Measurements from ENCODE around the gene PKNOX2.

Gene PKNOX2

DNA sequence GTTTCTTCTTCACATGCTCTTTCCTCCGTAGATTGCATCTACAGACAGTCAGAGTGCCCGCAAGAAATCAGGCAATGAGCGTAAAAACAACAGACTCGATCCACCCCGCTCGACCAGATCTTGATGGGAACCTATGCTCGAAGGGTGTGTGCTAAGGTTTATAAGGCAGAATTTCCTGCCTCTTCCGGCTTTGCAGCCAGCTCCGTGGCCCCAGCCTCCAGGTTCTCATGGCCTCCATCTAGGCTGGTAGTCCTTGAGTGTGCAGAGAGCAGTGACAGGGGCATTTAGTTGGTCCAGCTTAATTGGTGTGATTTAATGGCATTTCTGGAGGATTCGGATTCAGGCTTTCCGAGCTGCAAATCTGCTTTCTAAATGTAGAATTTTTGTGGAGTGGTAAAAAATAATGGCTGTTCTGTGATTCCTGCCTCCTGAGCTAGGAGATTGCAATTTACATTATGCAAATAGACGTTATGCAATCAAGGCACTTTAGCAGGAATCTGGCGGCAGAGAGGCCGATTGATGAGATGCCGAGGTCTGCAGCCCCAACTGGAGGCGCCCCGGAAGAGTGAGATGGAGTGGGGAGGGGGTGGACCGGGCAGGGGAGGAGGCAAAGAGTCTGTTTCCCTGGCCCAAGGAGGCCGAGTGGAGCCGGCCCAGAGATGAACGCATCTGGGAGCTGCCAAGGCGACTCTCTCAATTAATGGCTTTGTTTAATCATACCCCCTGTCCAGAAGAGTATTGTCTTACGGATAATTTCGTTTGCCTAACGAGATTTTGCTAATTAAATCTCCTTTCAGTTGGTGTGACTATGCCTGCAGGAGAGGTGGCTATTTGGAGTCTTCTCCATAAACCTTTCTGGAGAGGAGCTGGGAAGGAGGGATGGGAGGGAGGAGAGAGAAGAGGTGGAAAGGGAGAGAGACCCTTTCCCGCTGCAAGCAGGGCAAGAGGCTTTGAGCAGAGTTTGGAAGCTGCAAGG is 75.3 kb downstream of the PKNOX2 start:
- DNase-seq: no peak

DNA sequence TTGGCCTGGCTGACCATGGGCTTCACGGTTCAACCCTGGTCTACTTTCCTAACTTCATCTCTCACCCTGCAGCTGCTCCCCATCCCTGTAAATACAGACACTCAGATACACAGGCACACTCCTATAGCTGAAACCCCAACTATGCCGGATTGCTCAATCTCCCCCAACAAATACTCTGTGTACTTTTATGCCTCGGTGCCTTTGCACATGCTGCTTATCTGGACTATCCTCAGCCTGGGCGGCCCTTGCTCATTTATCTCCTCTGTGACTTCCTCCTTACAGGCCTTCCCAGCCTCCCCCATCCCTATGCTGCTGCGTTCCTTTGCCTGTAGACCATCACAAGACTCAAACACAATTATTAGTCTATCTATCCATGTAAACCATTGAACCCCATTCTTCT is 76.6 kb downstream of the PKNOX2 start:
- DNase-seq: no peak

DNA sequence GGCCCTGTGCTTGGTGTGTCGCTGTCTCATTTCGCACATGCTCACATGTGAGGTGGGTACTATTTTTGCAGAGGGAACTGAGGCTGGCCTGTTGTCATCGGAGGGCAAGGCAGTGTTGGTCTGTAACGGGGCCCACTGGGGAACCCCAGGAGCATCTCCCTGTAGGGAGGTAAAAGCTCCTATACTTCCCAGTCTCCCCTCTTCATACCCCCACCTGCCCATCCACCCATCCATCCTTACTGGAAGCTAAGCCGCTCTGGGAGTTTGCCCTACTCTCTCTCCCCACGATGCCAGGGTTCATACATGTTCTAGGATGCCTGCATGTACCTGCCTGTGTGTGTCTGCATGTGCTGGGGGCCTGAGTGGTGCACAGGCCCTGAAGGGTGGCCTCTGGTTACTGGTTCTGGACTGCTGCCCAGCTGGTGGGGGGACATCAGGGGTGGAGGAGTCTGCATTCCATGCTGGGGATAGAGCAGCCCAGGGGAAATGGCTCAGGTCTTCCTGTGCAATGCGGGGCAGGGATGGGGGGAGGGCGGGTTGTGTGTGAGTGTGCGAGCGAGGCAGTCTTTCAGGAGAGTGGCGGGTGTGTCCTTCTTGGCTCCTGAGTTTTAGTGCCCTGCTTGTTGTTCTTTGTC is 77.7 kb downstream of the PKNOX2 start:
- no peak for DNase-seq

DNA sequence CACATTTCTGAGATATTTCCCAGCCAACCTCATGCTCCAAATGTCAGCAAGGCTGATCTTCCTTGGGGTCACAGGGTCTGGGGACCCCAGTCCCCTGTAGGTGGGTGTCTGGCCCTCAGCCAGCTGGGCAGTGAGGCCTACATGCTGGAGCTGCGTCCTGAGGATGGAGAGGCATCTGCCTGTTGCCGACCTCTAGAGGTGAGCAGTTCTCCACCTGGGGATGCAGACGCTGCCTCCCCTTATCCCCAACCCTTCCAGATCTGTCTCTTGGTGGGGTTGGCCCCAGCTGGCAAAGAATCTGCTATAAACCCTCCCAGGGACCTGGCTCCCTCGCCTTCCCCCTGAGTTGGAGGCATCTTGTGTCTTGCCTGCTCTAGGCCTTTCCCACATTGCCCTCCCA is 79.6 kb downstream of the PKNOX2 start:
- DNase-seq: no peak

DNA sequence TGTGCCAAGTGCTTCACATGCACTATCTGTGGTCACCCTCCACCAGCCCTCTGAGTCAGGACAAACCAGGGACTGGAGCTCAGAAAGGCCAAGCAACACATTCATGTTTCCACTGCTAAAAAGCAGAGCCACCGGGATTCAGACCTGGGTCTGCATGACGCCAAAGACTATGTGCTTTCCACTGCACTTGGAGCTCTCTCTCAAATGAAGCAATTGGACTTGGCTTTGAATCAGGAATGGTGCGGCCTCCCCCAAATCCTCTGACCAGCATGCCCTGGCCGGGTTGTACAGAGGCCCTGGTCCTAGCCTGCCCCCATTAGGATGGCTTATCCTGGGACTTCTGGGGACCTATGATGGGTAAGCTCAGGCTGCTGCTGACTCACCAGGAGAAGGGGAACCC is 80.7 kb downstream of the PKNOX2 start:
- DNase-seq: no peak

- DNase-seq: no peak
These were observed 82.9 kb downstream of the PKNOX2 start for GRCh38 chr11:125247431-125247830.

DNA sequence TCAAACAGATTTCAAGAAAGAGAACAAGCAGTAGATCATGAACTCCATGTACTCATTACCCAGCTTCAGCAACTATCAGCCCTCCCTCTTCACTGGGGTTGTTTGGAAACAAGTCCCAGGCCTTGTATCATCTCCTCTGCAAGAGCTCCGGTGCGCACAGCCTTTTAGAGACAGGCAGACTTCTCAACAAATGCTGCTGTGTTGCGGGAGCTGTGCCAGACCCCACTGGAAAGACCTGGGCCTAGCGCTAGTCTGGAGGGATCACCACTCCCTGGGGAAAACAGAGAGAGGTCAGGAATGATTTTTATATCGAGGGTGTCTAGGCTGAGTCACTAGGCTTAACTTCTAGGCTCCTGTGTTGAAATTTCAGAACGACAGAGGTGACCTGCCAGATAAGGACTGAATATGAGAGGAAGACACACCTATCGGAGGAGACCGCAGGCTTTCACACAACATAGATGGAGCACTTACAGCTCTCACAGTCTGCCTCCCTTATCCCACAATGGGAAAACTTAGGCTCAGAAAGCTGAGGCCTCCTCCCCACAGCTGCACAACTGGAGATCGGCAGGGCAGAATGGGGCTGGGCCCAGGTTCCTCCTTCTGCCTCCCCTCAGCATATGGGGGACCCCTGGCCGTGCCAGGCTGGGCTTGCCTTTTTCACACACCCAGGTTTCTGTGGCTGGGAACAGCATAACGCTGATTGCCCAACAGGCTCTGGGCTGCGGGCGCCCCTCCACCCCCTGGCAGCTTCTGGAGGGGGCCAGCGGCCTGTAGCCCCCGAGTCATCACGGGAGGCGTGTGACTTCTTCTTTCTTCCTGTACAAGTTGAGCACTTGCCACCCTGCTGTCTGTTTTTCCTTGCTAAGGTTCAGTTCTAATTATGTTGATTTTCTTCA is 86.0 kb downstream of the PKNOX2 start:
- no peak for DNase-seq

DNA sequence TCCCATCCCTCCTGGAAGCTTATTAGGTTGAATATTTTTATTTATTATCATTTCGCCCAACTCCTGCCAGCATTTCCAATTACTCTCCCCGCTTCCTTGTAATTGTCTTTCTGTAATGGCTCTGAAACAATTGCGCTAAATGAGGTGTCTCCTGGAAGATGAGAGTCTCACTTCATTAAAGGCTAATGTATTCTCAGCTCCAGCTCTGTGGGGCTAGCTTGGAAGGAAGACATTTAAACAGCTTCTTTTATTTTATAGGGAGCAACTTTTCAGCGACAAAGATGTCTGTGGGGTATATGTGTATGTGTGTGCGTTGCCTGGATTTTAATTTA is 86.6 kb downstream of the PKNOX2 start:
- no peak for DNase-seq

DNA sequence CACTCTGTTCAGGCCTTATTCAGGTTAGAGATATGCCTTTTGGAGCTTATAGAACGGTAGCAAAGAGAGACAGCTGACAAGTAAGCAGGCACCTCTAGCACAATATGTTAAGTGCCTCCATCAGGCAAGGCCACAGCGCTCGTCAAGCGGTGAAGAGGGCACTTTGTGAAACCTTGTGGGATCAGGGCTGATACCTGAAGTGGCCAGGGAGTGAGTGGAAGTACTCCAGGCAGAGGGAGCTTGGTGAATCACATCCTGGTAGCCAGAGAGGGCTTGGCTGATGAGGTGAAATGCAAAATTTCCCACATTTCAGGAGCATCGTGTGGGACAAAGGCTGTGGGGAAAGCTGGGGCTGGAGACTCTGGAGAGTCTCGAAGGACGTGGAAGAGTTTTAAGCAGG is 87.4 kb downstream of the PKNOX2 start:
- DNase-seq: no peak

DNA sequence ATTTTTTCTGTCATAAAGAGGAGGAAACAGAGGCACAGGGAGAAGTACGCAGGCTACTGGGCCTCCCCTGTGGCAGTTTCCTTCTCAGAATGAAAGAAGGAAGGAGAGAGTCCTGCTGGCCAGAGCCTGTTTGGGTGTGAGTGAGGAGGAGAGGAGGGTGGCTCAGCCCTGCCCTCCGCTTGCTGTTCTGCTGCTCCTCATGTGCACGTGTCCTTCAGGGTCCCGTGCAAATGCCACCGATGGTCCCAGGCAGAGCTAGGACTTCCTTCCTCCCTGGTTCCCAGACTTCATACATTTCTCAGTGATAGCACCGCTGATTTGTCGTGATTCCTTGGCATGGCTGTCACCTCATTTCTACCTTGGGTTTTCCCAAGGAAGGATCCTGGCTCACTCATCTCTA is 88.7 kb downstream of the PKNOX2 start:
- no peak for DNase-seq

GRCh38 chr11:125253795-125254525 is 89.4 kb downstream of the PKNOX2 start:
- no peak for DNase-seq

DNA sequence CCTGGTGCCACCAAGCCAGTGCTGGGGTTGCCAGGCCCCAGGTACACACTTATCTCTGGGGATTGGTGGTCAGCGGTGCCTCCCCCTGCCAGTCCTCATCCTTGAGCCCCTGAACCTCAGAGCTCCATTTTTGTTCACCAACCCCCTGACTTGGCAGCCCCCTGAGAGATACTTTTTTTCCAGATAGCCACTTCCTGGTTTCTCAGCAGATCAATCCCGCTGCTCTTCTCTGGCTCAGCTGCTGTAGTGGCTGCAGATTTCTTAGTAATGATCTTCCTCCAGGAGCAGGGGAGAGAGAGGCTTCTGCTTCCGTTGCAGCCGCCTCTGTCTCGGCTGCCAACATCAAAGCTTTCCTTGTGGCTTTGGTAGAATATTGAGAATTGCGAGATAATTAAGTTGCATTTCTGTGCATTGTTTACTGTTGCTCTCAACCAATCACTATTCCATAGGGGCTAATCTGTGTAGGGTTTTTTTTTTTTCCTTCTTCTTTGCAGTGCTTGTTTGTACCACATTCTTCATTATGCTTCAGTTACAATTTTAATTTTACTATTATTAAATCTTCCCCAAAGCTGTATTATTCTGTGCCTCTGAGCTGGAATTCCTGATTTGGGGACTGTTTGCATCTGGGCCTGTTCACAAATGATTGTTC is 92.1 kb downstream of the PKNOX2 start:
- DNase-seq: no peak

- no peak for DNase-seq
These were observed 92.6 kb downstream of the PKNOX2 start for GRCh38 chr11:125257190-125257579.

- DNase-seq: no peak
These were observed 93.2 kb downstream of the PKNOX2 start for GRCh38 chr11:125257751-125258150.

GRCh38 chr11:125258291-125259032 is 93.9 kb downstream of the PKNOX2 start:
- DNase-seq: no peak

DNA sequence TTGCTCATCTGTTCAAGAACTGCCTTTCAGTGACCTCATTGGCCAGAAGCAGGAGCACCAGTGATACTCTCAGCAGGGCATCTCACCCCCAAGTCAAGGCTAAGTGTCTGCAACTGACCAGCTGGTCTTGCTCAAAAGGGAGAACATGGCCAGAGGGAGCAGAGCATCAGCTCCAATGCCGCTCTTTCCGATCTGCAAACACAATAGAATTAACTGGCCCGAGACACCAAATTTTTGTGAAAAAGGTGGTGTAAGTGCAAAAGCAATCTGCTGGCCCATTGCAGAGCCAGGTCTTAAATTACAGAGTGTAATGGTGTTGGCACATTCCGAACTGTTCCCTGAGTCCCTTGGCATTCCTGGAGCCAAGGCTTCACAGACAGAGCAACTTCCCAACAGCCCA is 97.0 kb downstream of the PKNOX2 start:
- DNase-seq: no peak

- DNase-seq: no peak
These were observed 97.8 kb downstream of the PKNOX2 start for GRCh38 chr11:125262194-125262829.

DNA sequence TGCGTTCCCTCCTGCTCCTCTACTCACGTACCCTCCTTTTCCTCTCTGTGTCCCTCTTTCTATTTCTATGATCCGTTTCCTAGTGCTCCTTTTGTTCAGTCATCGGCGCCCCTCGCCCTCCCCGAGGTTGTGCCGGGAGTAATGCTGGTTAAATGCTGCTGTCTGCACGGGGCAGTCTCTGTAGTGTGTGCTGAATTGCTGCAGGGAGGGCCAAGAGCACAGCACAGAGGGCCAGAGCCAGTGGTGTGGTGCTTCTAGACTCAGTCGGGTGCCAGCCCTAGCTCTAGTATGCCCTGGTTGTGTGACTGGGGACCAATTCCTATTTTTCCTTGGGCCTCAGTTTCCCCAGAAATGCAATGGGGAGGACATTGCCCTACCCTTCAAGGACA is 98.3 kb downstream of the PKNOX2 start:
- DNase-seq: no peak

GRCh38 chr11:125263268-125263790 is 98.8 kb downstream of the PKNOX2 start:
- no peak for DNase-seq

DNA sequence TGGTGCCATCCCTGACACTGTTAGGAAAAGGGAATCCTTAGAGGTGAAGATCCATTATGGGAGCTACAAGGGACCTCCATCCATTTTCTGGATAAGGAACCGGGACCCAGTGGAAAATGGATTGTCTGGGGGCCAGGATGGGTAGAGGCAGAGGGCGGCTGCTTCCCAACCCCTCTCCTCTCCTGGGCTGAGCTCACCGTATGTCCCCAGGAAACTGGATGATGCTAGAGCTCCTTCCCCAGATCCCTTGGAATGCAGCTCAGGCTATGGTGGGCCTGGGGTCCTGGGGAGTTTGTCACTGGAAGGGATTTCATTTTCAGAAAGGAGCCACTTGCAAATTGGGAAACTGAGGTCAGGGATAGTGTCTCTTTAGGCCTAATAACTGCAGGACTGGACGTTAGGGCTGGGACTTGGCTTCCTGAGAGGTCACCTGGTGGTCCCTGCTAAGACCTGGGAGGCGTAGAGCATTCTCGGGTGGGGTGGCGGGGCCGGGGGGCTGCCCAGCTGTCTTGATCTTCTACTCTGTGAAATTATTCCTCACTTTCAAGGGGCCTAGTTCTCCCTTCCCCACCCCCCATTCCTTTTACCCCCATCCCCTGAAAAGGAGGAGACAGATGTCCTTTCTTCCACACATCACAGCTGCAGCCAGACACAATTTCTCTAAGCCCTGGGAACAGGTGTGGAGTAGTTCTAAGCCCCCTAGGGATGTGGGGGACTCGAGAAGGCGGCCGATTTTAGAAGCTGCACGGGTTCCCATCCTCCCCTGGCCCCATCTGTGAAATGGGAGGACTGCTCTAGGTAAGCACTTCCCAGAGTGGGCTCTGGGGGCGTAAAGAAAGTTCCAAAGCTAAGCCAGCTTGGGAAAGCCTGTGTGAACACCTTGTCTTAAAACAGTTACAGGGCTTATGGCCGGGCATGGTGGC is 99.8 kb downstream of the PKNOX2 start:
- DNase-seq: no peak

Measured in SHP77 treated with DMSO at 0.1 percent for 48 hours (cell line).